WERI-Rb-1 (cell line): ENCODE data around the gene B3GALT2.
"Not testable (repeated sequence)": the region's sequence is repeated elsewhere in the genome, so short reads cannot be mapped to it uniquely, and the experiment has no call there.

Experiments used
- DNase-seq: peaks from one replicate; pipeline ENCODE4 v3.0.0-alpha.2; 2020
- H3K27ac ChIP-seq: fragments of 250-450 bp; sonication (Bioruptor Pico); 2 replicates; pipeline ENCODE4 v1.5.1; 2020; ENCODE audit warnings: mild to moderate bottlenecking, moderate library complexity
- H3K27me3 ChIP-seq: fragments of 250-450 bp; sonication (Bioruptor Pico); 2 replicates; pipeline ENCODE4 v1.5.1; 2021; ENCODE audit warnings: mild to moderate bottlenecking, low read depth, moderate library complexity; ENCODE audit not compliant: insufficient read depth, severe bottlenecking
- H3K36me3 ChIP-seq: fragments of 250-450 bp; sonication (Bioruptor Pico); 2 replicates; pipeline ENCODE4 v1.5.1; 2020; ENCODE audit warnings: mild to moderate bottlenecking, moderate library complexity
- H3K4me3 ChIP-seq: 2 replicates; pipeline ENCODE4 v1.5.1; 2011; ENCODE audit warnings: low read depth, mild to moderate bottlenecking, control low read depth, low read length
- H3K9me3 ChIP-seq: fragments of 250-450 bp; sonication (Bioruptor Pico); 2 replicates; pipeline ENCODE4 v1.5.1; 2021; ENCODE audit warnings: mild to moderate bottlenecking, moderate library complexity; ENCODE audit not compliant: severe bottlenecking
- CTCF ChIP-seq: IDR thresholded peaks from 2 replicates; pipeline ENCODE4 v1.5.1; 2011; ENCODE audit warnings: low read depth, mild to moderate bottlenecking, control low read depth, inconsistent platforms, low read length

The B3GALT2 gene

GRCh38 chr1:193201021-193201420, 14.6 kb upstream of the B3GALT2 start:
- Histone ChIP-seq H3K27ac (no peak overlapping the region), H3K4me3 (no peak overlapping the region), H3K36me3 (no peaks in the 10 kb centered on the region), H3K27me3 (no peaks in the 10 kb centered on the region), H3K9me3 (no peaks in the 10 kb centered on the region)
- TF ChIP-seq CTCF, result no peak
- no peak for DNase-seq

GRCh38 chr1:193199940-193200339, 13.5 kb upstream of the B3GALT2 start:
- no peak for TF ChIP-seq CTCF
- Histone ChIP-seq H3K9me3 (no peaks in the 10 kb centered on the region), H3K36me3 (no peaks in the 10 kb centered on the region), H3K27me3 (no peaks in the 10 kb centered on the region), H3K4me3 (no peak overlapping the region), H3K27ac (no peak overlapping the region)
- DNase-seq, result no peak

GRCh38 chr1:193192586-193192985, 6.2 kb upstream of the B3GALT2 start:
- no peak overlapping the region for H3K4me3 ChIP-seq
- peaks cover 10% of the 10 kb centered on the region for H3K9me3 ChIP-seq
- no peaks in the 10 kb centered on the region; the same call in 1 of the 2 replicates for H3K36me3 ChIP-seq
- H3K27me3 ChIP-seq, result no peaks in the 10 kb centered on the region
- no peak for DNase-seq
- TF ChIP-seq CTCF, result no peak
- H3K27ac ChIP-seq, result no peak overlapping the region

GRCh38 chr1:193190096-193190744, 3.8 kb upstream of the B3GALT2 start:
- H3K36me3 ChIP-seq, result no peaks in the 10 kb centered on the region; the same call in 1 of the 2 replicates
- no peak overlapping the region for H3K4me3 ChIP-seq
- TF ChIP-seq CTCF, result peak; percentile 33; the same call in 1 of the 2 replicates
- no peaks in the 10 kb centered on the region for H3K27me3 ChIP-seq
- no peak for DNase-seq
- no peak overlapping the region for H3K27ac ChIP-seq
- H3K9me3 ChIP-seq, result peaks cover 10% of the 10 kb centered on the region

GRCh38 chr1:193189442-193190095, 3.2 kb upstream of the B3GALT2 start:
- no peak for DNase-seq
- Histone ChIP-seq H3K27me3 (no peaks in the 10 kb centered on the region), H3K36me3 (no peaks in the 10 kb centered on the region; the same call in 1 of the 2 replicates), H3K27ac (no peak overlapping the region), H3K4me3 (no peak overlapping the region), H3K9me3 (peaks cover 10% of the 10 kb centered on the region)
- TF ChIP-seq CTCF, result no peak

- H3K27ac ChIP-seq, H3K4me3 ChIP-seq, H3K36me3 ChIP-seq, H3K27me3 ChIP-seq, DNase-seq, H3K9me3 ChIP-seq: not testable (repeated sequence)
Observed at GRCh38 chr1:193188915-193189314, 2.5 kb upstream of the B3GALT2 start.
